AG08396 (cell line): ENCODE measurements around the gene SCGN.
"Not testable (repeated sequence)": the region's sequence is repeated elsewhere in the genome, so short reads cannot be mapped to it uniquely, and the experiment has no call there.

Experiments
- DNase-seq: peaks from one replicate; pipeline ENCODE4 v3.0.0; 2012; ENCODE audit warnings: low spot score, mixed read lengths

The SCGN gene

GRCh38 chr6:25730907-25731306, 78.9 kb downstream of the SCGN start:
- DNase-seq = no peak

DNA sequence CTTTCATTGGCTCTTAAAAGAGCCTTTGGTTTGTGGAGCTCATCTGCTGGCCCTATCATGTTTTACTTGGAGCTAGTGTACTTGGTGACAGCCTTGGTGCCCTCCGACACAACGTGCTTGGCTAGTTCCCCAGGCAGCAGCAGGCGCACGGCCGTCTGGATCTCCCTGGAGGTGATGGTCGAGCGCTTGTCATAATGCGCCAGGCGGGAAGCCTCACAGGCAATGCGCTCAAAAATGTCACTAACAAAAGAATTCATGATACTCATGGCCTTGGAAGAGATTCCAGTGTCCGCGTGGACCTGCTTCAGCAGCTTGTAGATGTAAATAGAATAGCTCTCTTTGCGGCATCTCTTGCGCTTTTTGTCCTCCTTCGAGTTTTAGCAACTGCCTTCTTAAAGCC, 79.7 kb downstream of the SCGN start:
- no peak for DNase-seq

GRCh38 chr6:25732468-25733198, 80.6 kb downstream of the SCGN start:
- DNase-seq = no peak

DNA sequence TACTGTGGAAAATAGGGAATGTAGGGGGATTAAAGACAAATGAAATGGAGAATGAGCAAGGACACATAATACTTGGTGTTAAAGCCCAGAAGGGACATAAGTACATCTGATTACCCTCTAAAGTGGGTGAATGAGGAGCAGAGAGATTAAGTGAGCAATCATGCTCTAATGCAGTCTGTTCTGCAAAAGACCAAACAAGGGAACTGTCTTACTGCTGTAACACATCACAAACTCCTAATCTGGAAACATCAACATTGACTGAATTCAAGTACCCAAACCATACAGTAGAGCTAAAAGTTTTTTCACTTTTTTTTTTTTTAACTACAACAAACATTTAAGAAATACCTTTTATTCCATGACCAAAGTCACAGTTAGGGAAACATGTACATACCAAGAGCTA, 83.2 kb downstream of the SCGN start:
- no peak for DNase-seq

DNA sequence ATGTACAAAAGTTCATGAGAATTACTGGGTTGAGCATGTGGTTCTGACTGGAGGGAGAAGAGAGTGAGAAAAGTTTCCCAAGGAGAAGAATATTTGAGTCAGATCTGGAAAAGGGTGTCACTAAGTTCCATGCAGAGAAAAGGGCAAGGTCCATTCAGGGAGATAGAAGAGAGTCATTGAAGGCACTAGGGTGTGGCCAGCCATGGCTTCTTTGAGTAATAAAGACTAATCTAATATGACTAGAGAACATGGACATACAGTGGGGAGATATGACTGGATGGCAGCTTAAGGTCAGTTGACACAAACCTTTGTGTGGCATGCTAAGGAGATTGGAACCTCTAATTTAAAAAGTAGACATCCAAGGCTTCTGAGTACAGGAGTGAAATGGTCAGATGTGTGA, 91.9 kb downstream of the SCGN start:
- DNase-seq = no peak

- no peak for DNase-seq
Observed at GRCh38 chr6:25745836-25746235, 93.8 kb downstream of the SCGN start.

DNA sequence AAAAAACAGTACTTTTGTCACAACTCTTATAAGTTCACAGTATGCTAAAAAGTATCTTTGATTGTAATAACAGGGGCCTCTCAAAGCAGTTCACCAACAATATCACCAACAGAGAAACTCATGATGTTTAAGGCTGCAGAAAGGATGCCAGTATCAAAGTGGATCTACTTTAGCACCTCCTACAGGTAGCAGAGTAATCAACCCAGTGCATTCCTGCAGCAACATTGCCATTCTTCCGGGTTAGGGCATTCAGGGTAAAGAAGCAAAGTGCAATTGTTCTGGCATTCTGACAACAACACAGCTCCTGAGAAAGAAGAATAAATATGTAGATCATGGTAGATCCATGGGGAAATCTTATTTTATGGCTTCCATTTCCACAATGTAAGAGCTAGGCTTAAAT, 95.0 kb downstream of the SCGN start:
- DNase-seq = no peak

GRCh38 chr6:25747477-25747876, 95.5 kb downstream of the SCGN start:
- DNase-seq = no peak

DNA sequence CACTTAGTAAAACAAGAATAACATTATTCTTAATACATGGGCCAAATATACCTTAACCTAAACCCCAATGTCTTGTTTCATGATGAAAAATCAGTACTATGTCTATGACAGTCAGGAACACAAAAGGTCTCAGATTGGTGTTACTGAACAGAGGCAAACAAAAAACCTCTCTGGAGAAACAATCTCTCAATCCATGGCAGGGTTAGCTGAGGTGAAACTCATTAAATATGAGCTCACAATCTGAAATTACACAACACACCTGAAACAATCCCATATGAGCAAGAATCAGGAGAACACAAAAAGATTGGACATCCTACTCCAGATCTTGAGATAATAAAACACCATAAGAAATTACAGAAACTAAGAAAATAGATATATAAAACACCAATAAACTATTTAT, 96.0 kb downstream of the SCGN start:
- no peak for DNase-seq

DNA sequence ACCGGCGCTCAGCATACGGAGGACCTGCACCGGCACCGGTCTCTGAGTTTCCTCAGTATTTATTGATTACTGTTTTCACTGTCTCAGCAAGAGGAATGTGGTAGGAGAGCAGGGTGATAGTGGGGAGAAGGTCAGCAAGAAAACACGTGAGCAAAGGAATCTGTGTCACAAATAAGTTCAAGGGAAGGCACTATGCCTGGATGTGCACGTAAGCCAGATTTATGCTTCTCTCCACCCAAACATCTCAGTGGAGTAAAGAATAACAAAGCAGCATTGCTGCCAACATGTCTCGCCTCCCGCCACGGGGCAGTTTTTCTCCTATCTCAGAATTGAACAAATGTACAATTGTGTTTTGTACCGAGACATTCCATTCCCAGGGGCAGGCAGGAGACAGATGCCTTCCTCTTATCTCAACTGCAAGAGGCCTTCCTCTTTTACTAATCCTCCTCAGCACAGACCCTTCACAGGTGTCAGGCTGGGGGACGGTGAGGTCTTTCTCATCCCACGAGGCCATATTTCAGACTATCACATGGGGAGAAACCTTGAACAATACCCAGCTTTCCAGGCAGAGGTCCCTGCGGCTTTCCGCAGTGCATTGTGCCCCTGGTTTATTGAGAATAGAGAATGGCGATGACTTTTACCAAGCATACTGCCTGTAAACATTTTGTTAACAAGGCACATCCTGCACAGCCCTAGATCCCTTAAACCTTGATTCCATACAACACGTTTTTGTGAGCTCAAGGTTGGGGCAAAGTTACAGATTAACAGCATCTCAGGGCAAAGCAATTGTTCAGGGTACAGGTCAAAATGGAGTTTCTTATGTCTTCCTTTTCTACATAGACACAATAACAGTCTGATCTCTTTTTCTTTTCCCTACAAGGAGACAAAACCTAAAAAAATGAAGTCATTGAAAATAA, 96.8 kb downstream of the SCGN start:
- DNase-seq = not testable (repeated sequence)

- no peak for DNase-seq
Observed at GRCh38 chr6:25749837-25750236, 97.8 kb downstream of the SCGN start.

GRCh38 chr6:25750906-25751305, 98.9 kb downstream of the SCGN start:
- DNase-seq = no peak
